GM12865 (cell line): ENCODE measurements around the gene RNF13.

ENCODE experiments used
- DNase-seq: peaks from one replicate; pipeline ENCODE4 v3.0.0; 2010; ENCODE audit warnings: low read depth
- H3K4me3 ChIP-seq: 2 replicates; pipeline ENCODE4 v1.5.1; 2011; ENCODE audit warnings: mild to moderate bottlenecking, low read depth, low read length, control low read depth
- TF ChIP-seq, protein P1 (sequence below): IDR thresholded peaks from 2 replicates; pipeline ENCODE4 v1.5.1; 2011; ENCODE audit warnings: low read length, control low read depth, low read depth, inconsistent platforms; ENCODE audit not compliant: insufficient read depth; ENCODE audit errors: missing control alignments

Gene RNF13

DNA sequence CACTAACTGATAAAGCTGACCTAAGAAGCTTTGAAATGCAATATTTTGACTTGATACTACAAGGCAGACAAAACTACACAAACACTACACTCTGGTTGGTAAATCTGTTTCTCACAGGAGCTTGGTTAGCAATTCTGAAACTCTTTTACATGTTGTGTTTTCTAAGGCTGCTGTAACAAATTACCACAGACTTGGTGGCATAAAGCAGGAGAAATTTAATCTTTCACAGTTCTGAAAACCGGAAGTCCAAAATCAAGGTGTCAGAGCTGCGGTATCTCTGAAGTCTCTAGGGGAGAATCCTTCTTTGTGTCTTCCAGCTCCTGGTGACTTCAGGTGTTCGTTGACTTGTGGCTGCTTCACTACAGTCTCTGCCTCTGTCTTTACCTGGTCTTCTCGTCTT lies 170.6 kb downstream of the RNF13 start:
- TF ChIP-seq, protein P1, sequence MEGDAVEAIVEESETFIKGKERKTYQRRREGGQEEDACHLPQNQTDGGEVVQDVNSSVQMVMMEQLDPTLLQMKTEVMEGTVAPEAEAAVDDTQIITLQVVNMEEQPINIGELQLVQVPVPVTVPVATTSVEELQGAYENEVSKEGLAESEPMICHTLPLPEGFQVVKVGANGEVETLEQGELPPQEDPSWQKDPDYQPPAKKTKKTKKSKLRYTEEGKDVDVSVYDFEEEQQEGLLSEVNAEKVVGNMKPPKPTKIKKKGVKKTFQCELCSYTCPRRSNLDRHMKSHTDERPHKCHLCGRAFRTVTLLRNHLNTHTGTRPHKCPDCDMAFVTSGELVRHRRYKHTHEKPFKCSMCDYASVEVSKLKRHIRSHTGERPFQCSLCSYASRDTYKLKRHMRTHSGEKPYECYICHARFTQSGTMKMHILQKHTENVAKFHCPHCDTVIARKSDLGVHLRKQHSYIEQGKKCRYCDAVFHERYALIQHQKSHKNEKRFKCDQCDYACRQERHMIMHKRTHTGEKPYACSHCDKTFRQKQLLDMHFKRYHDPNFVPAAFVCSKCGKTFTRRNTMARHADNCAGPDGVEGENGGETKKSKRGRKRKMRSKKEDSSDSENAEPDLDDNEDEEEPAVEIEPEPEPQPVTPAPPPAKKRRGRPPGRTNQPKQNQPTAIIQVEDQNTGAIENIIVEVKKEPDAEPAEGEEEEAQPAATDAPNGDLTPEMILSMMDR: no peak
- no peak for DNase-seq
- no peak overlapping the region for H3K4me3 ChIP-seq

- H3K4me3 ChIP-seq: no peak overlapping the region
- TF ChIP-seq, protein P1: no peak
- no peak for DNase-seq
Measured at GRCh38 chr3:149989307-149989706, 176.3 kb downstream of the RNF13 start.

DNA sequence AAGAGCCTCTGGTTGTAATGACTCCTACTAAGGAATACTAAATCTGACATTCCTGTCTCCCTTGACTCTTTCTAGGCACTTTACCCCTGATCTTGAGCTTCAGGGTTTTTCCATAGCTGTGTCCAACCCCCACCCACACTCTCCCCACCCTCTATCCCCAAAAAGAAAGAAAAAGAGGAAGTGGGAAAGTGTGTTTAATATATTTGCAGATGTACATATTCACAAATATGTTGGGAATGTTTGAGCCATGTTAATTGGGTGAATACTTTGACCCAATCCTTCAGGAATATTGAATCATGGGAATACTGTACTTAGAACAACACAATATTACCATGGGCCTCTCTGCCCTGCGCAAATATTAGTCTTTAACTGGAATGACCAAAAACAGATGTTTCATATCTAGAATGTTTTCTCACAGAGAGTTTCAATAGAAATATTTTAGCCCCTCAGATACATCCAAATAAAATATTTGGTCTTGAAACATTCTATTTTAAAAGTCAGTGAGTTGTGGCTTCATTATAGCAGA lies 177.5 kb downstream of the RNF13 start:
- H3K4me3 ChIP-seq: no peak overlapping the region
- TF ChIP-seq, protein P1: no peak
- no peak for DNase-seq

- TF ChIP-seq, protein P1: no peak
- DNase-seq: no peak
- H3K4me3 ChIP-seq: no peak overlapping the region
Measured at GRCh38 chr3:149992416-149993058, 179.5 kb downstream of the RNF13 start.

GRCh38 chr3:149998946-149999345 lies 185.9 kb downstream of the RNF13 start:
- H3K4me3 ChIP-seq: no peak overlapping the region
- DNase-seq: no peak
- TF ChIP-seq, protein P1: no peak

DNA sequence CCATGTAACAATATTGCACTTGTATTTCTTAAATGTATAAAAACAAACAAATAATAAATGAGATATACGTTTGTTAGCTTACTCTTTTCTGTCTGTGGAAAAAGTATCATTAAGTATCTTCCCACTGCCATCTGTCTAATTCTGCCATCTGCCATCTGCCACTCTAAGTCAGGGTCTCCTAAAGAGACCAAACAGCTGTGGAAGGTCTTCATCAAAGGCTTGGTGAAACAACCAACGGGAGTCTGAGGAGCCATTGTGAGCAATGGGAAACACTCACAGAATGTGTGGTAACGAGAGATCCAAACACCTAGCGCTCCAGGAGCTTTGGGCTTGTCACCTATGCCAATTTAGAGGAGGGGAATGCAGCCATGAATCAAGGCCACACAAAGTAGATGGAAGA lies 186.4 kb downstream of the RNF13 start:
- DNase-seq: no peak
- TF ChIP-seq, protein P1: no peak
- no peak overlapping the region for H3K4me3 ChIP-seq

GRCh38 chr3:150000641-150001040 lies 187.6 kb downstream of the RNF13 start:
- no peak overlapping the region for H3K4me3 ChIP-seq
- TF ChIP-seq, protein P1: no peak
- DNase-seq: no peak
